Right forelimb (tissue), 1 donor: ENCODE data around the gene TOGARAM1.

Experiments
- DNase-seq: peaks from one replicate; pipeline ENCODE4 v3.0.0-alpha.2; 2018

TOGARAM1 gene

GRCh38 chr14:45095143-45095542 lies 133.2 kb downstream of the TOGARAM1 start:
- no peak for DNase-seq

GRCh38 chr14:45096218-45096617 lies 134.2 kb downstream of the TOGARAM1 start:
- no peak for DNase-seq

- no peak for DNase-seq
These were observed 141.8 kb downstream of the TOGARAM1 start for GRCh38 chr14:45103806-45104205.

- no peak for DNase-seq
These were observed 142.6 kb downstream of the TOGARAM1 start for GRCh38 chr14:45104561-45104960.

- DNase-seq, result no peak
These were observed 151.1 kb downstream of the TOGARAM1 start for GRCh38 chr14:45112896-45113781.

- no peak for DNase-seq
These were observed 152.3 kb downstream of the TOGARAM1 start for GRCh38 chr14:45114327-45114726.

- no peak for DNase-seq
These were observed 156.6 kb downstream of the TOGARAM1 start for GRCh38 chr14:45118594-45118993.

- no peak for DNase-seq
These were observed 158.1 kb downstream of the TOGARAM1 start for GRCh38 chr14:45120096-45120495.

GRCh38 chr14:45123271-45123670 lies 161.3 kb downstream of the TOGARAM1 start:
- DNase-seq, result no peak
